Cardiac fibroblast (primary cell): ENCODE measurements around the gene TDRD7.

Experiments used
- DNase-seq, 2 donors: peaks; one replicate each; pipeline versions ENCODE4 v3.0.0 to v3.0.0-alpha.2; 2010; ENCODE audit warnings: low read depth in 2 of 2
- H3K4me3 ChIP-seq, 2 donors: replicated peaks in 1 of 2; 1 replicate in 1 of 2; 2 replicates in 1 of 2; pipeline ENCODE4 v1.5.1; 2011; ENCODE audit warnings: low read depth in 2 of 2, low read length in 2 of 2, mild to moderate bottlenecking in 2 of 2, moderate library complexity in 1 of 2
- TF ChIP-seq, protein P1 (sequence below): IDR thresholded peaks from one replicate; pipeline ENCODE4 v1.5.1; 2011; ENCODE audit warnings: low read depth, mild to moderate bottlenecking, low read length, inconsistent platforms

Gene TDRD7

DNA sequence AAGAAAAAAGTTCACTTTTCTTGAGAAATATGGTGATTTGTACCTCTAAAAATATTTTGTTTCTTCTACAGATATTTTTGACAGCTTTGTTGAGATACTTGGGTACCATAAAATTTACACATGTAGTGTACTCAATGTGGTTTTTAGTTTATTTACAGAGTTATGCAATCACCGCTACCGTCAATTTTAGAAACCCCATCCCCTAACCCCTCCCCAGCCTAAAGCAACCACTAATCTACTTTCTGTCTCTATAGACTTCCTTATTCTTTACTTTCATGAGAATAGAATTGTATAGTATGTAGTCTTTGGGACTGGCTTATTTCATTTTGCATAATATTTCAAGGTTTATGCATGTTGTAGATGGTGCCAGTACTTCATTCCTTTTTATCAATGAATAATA, 45.0 kb upstream of the TDRD7 start:
- TF ChIP-seq, protein P1, sequence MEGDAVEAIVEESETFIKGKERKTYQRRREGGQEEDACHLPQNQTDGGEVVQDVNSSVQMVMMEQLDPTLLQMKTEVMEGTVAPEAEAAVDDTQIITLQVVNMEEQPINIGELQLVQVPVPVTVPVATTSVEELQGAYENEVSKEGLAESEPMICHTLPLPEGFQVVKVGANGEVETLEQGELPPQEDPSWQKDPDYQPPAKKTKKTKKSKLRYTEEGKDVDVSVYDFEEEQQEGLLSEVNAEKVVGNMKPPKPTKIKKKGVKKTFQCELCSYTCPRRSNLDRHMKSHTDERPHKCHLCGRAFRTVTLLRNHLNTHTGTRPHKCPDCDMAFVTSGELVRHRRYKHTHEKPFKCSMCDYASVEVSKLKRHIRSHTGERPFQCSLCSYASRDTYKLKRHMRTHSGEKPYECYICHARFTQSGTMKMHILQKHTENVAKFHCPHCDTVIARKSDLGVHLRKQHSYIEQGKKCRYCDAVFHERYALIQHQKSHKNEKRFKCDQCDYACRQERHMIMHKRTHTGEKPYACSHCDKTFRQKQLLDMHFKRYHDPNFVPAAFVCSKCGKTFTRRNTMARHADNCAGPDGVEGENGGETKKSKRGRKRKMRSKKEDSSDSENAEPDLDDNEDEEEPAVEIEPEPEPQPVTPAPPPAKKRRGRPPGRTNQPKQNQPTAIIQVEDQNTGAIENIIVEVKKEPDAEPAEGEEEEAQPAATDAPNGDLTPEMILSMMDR = no peak
- DNase-seq = no peak
- no peak overlapping the region for H3K4me3 ChIP-seq

DNA sequence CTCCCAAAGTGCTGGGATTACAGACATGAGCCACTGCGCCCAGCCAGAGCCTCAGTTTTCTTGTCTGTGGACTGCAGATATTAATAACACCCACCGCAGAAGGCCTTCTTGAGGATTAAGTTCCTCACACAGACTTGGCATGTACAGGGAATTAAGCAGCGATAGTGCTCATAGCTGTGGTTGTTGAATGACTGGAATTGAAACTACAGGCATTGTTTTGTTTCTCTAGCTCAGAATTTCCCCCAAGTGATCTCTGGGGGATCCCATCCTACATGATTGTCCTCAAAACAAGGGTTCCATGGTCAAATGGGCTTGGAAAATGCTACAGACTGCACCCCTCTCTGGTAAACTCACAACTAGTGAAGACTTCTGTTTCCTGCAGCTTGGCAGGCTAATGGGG, 44.2 kb upstream of the TDRD7 start:
- TF ChIP-seq, protein P1 = no peak
- H3K4me3 ChIP-seq = no peak overlapping the region
- DNase-seq = no peak

DNA sequence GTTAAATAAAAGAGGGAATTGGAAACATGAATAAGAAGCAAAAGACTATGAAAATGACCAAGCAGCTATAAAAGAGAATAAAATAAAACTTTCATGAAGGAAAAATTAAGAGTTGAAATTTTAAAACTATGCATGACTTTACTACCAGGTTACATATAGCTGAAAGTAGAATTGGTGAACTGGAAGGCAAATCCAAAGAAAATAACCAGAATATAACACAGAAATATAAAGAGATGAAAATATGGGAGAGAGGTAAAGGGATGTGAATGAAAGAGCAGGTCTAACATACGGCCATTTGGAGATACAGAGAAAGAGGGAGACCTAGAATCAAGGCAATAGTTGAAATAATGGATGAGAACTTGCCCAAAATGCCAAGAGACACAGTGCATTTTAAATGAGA, 42.9 kb upstream of the TDRD7 start:
- TF ChIP-seq, protein P1 = no peak
- no peak for DNase-seq
- no peak overlapping the region for H3K4me3 ChIP-seq

DNA sequence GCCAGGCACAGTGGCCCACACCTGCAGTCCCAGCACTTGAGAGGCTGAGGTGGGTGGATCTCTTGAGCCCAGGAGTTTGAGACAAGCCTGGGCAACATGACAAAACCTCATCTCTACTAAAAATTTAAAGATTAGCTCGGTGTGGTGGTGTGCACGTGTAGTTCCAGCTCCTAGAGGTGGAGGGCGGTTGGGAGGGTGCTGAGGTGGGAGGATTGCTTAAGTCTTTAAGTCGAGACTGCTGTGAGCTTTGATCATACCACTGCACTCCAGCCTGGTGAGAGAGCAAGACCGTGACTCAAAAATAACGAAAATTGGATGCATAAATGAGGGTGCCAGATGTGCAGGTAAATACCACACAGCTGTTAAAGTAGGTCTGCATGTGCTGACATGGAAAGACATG, 39.3 kb upstream of the TDRD7 start:
- TF ChIP-seq, protein P1 = no peak
- no peak overlapping the region for H3K4me3 ChIP-seq
- DNase-seq = no peak

DNA sequence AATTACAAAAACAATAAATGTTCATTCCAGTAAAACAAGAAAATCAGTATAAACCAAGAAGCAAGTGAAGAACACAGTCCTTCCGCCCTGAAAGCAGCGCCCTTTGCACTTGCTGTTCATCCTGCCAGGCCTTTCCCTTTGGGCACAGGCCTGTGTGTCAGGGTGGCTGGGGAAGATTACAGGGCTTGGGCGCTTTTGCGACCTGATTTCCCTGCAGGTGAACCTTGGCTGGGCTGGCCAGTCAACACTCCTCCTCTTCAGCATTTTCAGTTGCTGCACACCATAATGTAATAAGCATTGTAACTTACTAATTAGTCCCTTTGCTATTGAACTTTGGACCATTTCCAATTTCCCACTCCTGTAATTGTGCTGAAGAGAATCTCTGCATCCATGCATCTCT, 38.6 kb upstream of the TDRD7 start:
- TF ChIP-seq, protein P1 = no peak
- H3K4me3 ChIP-seq = no peak overlapping the region
- DNase-seq = no peak

DNA sequence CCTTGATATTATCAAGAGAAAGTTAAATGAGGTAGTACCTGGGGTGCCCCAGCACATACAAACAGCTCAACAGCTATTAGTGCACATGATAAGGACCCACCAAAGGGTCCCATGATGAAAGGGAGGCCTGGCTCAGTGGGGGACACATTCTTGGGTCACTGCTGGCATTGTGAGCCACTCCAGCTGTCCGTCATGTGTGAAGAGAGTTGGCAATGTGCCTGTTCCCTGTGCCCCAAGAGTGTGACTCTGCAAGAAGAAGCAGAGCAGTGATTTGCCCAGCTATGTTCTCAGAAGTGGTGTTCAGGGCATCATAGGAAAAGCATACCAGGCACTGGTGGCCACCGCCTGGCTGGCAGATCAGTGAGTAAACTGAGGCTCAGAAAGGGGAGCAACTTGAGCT, 37.1 kb upstream of the TDRD7 start:
- no peak overlapping the region for H3K4me3 ChIP-seq
- no peak for DNase-seq
- TF ChIP-seq, protein P1 = no peak

DNA sequence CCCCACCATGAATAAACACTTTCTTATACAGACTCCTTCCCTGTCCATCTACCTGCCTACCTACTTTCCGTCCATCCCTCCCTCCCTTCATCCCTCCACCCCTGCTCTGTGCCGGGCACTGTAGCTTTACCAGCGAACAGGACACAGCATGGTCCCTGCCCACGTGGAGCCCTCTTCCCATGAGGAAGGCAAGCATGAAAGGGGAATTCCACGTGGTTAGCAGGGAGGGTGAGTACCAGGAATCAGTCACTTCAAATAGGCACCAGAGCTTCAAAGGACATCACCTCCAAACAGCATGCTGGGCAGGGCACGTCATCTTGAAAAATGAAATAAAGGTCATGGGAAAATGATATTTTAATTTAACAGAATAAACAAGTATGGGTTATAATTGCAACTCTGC, 35.0 kb upstream of the TDRD7 start:
- DNase-seq = no peak
- no peak overlapping the region for H3K4me3 ChIP-seq
- TF ChIP-seq, protein P1 = no peak
